ENCODE results near the gene STK10. TPM values are rescaled to one million over a fixed set of nuclear protein-coding genes. Genes with fewer than 3 reads are reported as not detected.

The STK10 gene
- total and polyA plus RNA-seq, 2 experiments from 2014 or later = 7.5 to 17.8 TPM

DNA sequence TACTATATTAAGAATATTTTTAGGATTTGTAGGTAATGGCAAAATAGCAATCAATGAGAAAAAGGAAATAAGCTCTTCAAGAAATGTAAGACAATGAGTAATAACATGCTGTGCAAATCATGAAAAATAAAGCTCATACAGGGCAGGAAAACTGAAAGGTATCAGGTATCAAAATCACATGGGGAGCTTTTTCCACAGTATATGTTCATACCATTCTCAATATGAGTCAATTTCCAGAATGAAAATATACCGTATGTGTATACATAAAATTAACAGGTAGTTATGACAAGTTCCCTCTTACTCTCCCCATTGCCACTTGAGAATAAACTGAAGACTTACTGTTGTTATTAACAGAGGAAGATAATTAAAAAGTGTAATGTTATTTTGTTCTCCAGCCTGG, 41.9 kb upstream of the STK10 start:
- no peak overlapping the region for H3K4me3 Mint-ChIP-seq
- Histone ChIP-seq H3F3A (replicated peaks; ENCODE audit: low read depth) (0 out of 2 replicates have a peak, but pooled peaks cover 4% of the 10 kb centered on the region), H3K4me1 (ENCODE audit: insufficient read depth) (no peaks in the 10 kb centered on the region), H4K20me1 (replicated peaks; ENCODE audit: insufficient read depth) (peaks cover 16% of the 10 kb centered on the region; the same call in 1 of the 2 replicates), H2AFZ (no peak overlapping the region), H3K9me2 (ENCODE audit: insufficient read depth) (no peaks in the 10 kb centered on the region), H3K27me3 (ENCODE audit: insufficient read depth) (no peaks in the 10 kb centered on the region), H3K36me3 (ENCODE audit: insufficient read depth) (peaks cover 7% of the 10 kb centered on the region; the same call in 1 of the 2 replicates), H3K27ac (ENCODE audit: low read depth) (no peak overlapping the region), H3K4me2 (no peak overlapping the region), H3K79me2 (replicated peaks; ENCODE audit: insufficient read depth) (peaks cover 17% of the 10 kb centered on the region), H3K4me3 (no peak overlapping the region)
- H3K4me1 Mint-ChIP-seq = peaks cover 3% of the 10 kb centered on the region; the same call in 2 of the 3 replicates
- no peak overlapping the region; the same call in 1 of the 2 replicates for H3K27ac Mint-ChIP-seq
- H3K27me3 Mint-ChIP-seq (ENCODE audit: insufficient read depth, low read depth, poor library complexity) = no peaks in the 10 kb centered on the region
- no peaks in the 10 kb centered on the region for H3K9me3 Mint-ChIP-seq
- peaks cover 51% of the 10 kb centered on the region for H3K36me3 Mint-ChIP-seq (ENCODE audit: low read depth)
- DNase-seq (ENCODE audit: low spot score) (no peak), ATAC-seq (no peak)
- TF ChIP-seq, protein P1, sequence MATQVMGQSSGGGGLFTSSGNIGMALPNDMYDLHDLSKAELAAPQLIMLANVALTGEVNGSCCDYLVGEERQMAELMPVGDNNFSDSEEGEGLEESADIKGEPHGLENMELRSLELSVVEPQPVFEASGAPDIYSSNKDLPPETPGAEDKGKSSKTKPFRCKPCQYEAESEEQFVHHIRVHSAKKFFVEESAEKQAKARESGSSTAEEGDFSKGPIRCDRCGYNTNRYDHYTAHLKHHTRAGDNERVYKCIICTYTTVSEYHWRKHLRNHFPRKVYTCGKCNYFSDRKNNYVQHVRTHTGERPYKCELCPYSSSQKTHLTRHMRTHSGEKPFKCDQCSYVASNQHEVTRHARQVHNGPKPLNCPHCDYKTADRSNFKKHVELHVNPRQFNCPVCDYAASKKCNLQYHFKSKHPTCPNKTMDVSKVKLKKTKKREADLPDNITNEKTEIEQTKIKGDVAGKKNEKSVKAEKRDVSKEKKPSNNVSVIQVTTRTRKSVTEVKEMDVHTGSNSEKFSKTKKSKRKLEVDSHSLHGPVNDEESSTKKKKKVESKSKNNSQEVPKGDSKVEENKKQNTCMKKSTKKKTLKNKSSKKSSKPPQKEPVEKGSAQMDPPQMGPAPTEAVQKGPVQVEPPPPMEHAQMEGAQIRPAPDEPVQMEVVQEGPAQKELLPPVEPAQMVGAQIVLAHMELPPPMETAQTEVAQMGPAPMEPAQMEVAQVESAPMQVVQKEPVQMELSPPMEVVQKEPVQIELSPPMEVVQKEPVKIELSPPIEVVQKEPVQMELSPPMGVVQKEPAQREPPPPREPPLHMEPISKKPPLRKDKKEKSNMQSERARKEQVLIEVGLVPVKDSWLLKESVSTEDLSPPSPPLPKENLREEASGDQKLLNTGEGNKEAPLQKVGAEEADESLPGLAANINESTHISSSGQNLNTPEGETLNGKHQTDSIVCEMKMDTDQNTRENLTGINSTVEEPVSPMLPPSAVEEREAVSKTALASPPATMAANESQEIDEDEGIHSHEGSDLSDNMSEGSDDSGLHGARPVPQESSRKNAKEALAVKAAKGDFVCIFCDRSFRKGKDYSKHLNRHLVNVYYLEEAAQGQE (IDR thresholded peaks at IDR 0.05; ENCODE audit: unreplicated experiment) = no peak
- TF ChIP-seq, protein P2, sequence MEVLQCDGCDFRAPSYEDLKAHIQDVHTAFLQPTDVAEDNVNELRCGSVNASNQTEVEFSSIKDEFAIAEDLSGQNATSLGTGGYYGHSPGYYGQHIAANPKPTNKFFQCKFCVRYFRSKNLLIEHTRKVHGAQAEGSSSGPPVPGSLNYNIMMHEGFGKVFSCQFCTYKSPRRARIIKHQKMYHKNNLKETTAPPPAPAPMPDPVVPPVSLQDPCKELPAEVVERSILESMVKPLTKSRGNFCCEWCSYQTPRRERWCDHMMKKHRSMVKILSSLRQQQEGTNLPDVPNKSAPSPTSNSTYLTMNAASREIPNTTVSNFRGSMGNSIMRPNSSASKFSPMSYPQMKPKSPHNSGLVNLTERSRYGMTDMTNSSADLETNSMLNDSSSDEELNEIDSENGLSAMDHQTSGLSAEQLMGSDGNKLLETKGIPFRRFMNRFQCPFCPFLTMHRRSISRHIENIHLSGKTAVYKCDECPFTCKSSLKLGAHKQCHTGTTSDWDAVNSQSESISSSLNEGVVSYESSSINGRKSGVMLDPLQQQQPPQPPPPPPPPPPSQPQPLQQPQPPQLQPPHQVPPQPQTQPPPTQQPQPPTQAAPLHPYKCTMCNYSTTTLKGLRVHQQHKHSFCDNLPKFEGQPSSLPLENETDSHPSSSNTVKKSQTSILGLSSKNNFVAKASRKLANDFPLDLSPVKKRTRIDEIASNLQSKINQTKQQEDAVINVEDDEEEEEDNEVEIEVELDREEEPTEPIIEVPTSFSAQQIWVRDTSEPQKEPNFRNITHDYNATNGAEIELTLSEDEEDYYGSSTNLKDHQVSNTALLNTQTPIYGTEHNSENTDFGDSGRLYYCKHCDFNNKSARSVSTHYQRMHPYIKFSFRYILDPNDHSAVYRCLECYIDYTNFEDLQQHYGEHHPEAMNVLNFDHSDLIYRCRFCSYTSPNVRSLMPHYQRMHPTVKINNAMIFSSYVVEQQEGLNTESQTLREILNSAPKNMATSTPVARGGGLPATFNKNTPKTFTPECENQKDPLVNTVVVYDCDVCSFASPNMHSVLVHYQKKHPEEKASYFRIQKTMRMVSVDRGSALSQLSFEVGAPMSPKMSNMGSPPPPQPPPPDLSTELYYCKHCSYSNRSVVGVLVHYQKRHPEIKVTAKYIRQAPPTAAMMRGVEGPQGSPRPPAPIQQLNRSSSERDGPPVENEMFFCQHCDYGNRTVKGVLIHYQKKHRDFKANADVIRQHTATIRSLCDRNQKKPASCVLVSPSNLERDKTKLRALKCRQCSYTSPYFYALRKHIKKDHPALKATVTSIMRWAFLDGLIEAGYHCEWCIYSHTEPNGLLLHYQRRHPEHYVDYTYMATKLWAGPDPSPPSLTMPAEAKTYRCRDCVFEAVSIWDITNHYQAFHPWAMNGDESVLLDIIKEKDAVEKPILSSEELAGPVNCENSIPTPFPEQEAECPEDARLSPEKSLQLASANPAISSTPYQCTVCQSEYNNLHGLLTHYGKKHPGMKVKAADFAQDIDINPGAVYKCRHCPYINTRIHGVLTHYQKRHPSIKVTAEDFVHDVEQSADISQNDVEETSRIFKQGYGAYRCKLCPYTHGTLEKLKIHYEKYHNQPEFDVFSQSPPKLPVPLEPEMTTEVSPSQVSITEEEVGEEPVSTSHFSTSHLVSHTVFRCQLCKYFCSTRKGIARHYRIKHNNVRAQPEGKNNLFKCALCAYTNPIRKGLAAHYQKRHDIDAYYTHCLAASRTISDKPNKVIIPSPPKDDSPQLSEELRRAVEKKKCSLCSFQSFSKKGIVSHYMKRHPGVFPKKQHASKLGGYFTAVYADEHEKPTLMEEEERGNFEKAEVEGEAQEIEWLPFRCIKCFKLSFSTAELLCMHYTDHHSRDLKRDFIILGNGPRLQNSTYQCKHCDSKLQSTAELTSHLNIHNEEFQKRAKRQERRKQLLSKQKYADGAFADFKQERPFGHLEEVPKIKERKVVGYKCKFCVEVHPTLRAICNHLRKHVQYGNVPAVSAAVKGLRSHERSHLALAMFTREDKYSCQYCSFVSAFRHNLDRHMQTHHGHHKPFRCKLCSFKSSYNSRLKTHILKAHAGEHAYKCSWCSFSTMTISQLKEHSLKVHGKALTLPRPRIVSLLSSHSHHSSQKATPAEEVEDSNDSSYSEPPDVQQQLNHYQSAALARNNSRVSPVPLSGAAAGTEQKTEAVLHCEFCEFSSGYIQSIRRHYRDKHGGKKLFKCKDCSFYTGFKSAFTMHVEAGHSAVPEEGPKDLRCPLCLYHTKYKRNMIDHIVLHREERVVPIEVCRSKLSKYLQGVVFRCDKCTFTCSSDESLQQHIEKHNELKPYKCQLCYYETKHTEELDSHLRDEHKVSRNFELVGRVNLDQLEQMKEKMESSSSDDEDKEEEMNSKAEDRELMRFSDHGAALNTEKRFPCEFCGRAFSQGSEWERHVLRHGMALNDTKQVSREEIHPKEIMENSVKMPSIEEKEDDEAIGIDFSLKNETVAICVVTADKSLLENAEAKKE (CRISPR knock-in tag; IDR thresholded peaks at IDR 0.05) = no peak
